Hematopoietic multipotent progenitor cell treated with erythropoietin and hydrocortisone succinate and interleukin-3 and kit ligand, for 17 days (in vitro differentiated cells): ENCODE data around the gene APEH.

Experiments
- DNase-seq: peaks from one replicate; pipeline ENCODE4 v3.0.0-alpha.2; 2015; ENCODE audit warnings: low spot score

Gene APEH

GRCh38 chr3:49673715-49674496 lies at the start of gene APEH:
Gene APEH, plus strand, starts transcription at chr3:49674351. Its CDS starts 51 bp downstream, at chr3:49674402.
- DNase-seq = peak; percentile 97

DNA sequence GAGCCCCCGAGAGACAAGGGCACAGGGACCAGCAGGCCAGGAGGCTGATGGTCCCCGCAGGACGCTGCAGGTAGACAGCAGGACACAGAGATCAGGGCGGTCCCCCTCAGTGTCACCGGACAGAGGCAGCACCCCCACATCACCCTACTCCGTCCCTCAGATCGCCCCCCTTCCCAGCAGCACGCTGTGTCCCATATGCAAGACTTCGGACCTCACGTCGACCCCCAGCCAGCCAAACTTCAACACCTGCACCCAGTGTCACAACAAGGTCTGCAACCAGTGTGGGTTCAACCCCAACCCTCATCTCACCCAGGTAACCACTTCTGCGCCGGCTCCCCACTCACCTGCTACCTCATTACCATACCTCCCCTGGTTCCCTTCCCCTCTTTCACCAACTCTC lies 49.1 kb upstream of the APEH start:
- no peak for DNase-seq

- no peak for DNase-seq
These were observed 48.0 kb upstream of the APEH start for GRCh38 chr3:49626101-49626581.

DNA sequence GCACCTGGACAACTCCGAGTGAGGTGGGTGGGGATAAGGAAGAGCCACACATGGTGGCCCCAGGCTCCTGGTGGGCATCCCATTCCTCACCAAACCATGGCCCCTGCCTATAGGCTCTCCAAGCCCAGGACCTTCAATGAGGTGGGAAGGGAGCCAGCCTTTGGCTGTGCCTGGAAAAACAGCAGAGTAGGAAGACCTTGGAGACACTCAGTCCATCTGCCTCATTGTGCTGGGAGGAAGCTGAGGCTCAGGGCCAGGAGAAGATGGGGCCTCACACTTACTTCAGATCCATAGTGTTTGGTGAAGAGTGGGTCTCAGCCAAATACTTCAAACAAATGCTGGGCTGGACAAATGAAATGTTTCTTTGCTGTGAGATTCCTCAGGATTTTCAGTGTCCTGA lies 47.4 kb upstream of the APEH start:
- DNase-seq = no peak

- DNase-seq = no peak
These were observed 46.5 kb upstream of the APEH start for GRCh38 chr3:49627634-49628033.

DNA sequence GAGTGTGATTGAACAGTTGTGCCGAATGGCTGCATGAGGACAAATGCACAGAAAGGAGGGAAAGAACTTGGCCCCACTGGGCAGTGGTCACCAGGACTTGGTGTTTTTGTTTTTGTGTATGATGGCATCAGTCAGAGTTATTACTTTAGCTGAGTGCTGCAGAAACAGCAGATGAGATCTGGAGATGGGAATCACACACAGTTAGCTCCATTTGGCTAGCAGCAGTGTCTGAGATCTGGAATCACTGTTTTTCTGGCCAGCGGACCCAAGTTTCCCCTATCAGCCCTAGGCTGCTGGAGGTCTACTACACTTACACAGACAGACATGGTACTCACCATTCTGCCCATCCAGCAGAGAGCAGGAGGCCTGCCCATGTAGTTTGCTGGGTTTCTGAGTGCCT lies 45.9 kb upstream of the APEH start:
- DNase-seq = no peak

DNA sequence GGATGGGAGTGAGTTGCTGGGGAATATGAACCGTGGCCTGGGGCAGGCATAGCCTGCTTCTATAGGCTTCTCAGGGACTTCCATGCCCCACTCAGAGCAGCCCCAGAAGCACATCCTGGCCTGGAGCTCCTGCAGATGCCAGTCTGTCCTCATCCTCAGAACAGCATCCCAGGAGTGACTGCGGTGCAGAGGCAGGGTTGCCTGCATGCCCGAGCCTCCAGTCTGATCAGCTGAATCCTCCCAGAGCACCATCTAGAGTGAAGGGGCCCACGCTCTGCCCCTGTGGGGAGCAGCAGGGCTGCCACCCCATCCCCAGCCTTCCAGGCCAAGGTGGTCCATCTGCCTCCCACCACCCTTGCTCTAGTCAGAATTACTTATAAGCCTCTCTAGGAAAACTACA lies 44.7 kb upstream of the APEH start:
- no peak for DNase-seq

DNA sequence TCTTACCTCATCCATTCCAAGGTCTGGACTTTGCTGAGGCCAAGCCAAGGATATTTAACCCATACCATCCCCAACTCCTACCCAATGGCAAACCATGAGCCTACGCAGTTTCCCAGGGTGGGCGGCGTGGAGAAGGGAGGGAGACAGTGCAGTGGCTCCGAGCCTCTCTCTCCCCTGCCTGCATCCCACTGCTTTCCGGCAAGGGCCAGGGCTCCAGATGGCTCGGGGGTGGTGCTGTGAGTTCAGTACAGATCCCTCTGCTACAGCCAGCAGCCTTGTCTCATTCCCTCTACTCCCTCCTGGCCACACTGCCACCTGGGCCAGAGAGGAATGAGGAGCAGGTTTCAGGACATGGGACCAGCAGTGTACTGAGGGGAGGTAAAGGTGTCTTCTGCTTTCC lies 44.3 kb upstream of the APEH start:
- DNase-seq = no peak

- no peak for DNase-seq
These were observed 43.4 kb upstream of the APEH start for GRCh38 chr3:49630784-49631183.

DNA sequence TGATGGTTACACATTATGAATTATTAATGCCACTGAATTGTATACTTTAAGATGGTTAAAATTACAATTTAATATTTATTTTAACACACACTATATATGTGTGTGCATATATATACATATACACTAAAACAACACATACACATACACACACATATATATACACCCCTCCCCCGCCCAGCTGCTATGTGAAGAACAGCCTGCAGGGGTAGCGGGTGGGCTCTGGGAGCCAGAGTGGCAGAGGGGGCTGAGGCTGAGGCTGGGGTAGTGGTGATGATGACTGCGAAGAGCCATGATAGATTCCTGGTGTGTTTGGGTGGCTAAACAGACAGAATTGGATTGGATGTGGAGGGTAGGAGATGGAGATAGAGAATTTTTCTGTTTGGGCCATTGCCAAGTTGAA lies 39.4 kb upstream of the APEH start:
- DNase-seq = no peak

DNA sequence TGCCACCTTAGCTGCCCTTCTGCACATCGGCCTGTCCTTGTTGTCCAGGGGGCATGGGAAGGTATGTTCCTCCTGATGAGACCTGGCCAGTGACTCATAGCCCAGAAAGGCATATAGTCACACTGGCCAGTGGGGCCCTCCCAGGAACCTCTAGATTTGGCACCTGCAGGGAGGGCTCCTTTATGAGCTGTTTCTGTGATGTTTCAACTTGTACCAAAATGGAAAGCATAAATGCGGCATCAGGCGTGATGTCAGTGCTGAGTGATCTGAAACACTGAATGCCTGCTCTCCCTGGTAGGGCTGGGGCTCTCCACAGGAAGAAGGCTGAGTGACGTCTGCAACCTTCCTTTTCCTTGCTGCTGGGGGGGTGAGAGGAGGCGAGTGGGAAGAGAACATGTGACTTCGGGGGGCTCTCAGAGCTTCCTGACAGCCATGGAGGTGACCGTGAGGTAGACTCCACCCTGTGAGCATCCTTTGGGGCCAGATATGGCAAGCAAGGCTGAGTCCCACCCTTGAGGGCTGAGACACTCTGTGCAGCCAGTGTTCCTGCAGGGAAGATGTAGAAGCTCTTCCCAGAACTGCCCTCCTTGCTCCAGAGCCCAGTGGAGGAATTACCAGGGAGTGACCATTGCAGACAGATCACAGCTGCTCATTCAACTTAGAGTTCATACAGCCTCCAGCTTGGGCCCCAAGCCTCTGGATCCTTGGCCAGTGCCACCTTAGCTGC lies 37.1 kb upstream of the APEH start:
- no peak for DNase-seq

GRCh38 chr3:49638445-49638844 lies 35.7 kb upstream of the APEH start:
- DNase-seq = peak; percentile 52

GRCh38 chr3:49639551-49639950 lies 34.6 kb upstream of the APEH start:
- DNase-seq = no peak

GRCh38 chr3:49641292-49641691 lies 32.9 kb upstream of the APEH start:
- no peak for DNase-seq

- DNase-seq = no peak
These were observed 32.0 kb upstream of the APEH start for GRCh38 chr3:49641921-49642707.

DNA sequence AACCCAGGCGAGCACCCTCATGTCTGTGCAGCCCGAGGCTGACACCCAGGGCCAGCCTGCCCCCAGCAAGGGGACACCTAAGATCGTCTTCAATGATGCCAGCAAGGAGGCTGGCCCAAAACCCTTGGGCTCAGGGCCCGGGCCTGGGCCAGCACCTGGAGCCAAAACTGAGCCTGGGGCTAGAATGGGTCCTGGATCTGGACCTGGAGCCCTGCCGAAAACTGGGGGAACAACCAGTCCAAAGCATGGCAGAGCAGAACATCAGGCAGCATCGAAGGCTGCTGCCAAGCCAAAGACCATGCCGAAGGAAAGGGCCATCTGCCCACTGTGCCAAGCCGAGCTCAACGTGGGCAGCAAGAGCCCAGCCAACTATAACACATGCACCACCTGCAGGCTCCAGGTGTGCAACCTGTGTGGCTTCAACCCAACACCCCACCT lies 31.4 kb upstream of the APEH start:
- DNase-seq = no peak

GRCh38 chr3:49644684-49645083 lies 29.5 kb upstream of the APEH start:
- DNase-seq = no peak

DNA sequence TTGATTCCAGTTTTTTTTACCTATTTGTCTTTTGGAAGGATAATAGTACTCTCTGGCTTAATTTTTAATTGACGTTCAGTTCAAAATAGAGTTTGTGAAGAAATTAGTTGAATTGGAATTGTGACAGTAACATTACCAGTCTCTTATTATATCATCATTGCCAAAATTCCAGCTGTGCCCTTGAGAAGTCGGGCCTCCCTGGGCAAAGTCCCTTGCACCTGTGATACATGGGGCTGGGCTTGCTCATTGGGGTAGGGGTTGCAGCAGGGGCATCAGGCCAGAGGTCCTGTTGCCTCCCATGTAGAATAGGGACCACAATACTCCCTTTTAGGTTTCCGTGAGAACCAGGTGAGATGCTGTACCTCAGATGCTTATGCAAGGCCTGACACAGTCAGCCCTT lies 27.9 kb upstream of the APEH start:
- DNase-seq = no peak

DNA sequence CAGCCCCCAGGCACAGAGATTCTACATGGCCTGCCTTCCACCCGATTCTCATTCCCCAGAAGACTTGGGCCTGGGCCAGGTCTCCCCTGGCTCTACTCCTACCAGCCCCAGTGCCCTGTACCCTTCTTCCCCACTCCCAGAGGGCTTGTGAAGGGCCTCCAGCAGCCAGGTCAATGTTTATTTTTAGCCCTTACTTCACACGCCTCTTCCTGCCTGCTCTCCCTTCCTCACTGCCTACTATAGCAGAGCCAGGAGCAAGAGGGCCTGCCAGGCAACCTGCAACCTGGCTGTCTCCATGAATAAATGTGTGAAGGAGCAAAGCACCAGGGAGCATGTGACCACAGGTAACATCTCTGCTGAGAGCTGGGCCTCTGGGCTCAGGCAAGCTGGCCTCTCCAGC lies 26.4 kb upstream of the APEH start:
- DNase-seq = no peak

- DNase-seq = peak; percentile 51
These were observed 25.7 kb upstream of the APEH start for GRCh38 chr3:49648354-49649019.

DNA sequence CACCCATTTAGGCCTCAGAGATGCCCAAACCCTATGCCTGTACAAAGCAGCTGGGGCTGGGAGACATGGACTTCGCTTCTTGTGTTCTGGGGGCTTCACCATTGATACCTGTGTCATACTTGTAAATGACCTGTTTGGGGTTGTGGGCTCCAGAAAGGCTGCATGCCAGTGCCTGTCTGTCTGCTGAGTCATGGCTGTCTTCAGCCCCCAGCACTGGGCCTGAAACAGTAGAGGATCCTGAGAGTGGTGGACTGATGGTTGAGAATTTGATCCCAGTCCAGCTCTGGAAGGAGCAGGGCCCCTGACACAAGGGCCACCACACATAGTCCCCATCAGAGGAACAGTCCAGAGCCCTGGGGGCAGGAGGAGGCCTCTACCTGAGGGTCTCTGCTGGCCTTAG lies 24.6 kb upstream of the APEH start:
- DNase-seq = no peak

GRCh38 chr3:49650177-49650576 lies 24.0 kb upstream of the APEH start:
- no peak for DNase-seq
